HG03175 (cell line): ENCODE measurements around the gene CFAP74.

ENCODE experiments used
- ATAC-seq: cut with Tn5 transposase; IDR thresholded peaks from one replicate; pipeline ENCODE4 v1.9.1; 2021; ENCODE audit warnings: mild to moderate bottlenecking, moderate library complexity; ENCODE audit not compliant: unreplicated experiment

The CFAP74 gene

DNA sequence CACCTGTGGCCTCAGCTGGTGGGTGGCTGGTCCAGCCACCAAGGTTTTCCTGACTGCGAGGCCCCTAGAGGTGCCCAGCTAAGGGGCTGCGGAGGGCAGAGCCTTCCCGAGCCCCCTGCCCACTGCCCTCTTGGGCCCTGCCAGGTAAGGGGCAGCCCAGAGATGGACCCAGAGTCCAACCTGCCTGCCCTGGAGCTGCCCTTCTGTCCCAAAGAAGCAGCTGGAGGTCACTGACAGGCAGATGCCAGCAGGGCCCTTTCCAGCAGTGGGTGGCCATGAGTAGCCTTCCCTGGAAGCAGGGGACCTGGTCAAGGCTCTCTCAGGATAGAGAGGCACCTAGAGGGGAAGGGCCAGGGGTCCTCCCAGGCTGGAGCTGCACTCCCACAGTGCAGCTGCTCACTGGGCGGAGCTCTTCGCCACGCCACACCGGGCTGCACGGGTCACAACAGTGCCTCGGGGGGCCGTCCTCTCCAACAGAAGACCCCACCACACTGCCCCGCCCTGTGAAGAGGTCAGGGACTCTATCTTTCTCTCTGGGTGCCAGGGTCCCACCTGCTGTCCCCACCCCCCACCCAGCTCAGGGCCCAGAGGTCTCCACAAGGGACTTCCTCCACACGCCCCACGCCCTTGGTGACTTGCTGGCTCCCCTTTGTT lies 101.8 kb downstream of the CFAP74 start:
- ATAC-seq, result no peak

DNA sequence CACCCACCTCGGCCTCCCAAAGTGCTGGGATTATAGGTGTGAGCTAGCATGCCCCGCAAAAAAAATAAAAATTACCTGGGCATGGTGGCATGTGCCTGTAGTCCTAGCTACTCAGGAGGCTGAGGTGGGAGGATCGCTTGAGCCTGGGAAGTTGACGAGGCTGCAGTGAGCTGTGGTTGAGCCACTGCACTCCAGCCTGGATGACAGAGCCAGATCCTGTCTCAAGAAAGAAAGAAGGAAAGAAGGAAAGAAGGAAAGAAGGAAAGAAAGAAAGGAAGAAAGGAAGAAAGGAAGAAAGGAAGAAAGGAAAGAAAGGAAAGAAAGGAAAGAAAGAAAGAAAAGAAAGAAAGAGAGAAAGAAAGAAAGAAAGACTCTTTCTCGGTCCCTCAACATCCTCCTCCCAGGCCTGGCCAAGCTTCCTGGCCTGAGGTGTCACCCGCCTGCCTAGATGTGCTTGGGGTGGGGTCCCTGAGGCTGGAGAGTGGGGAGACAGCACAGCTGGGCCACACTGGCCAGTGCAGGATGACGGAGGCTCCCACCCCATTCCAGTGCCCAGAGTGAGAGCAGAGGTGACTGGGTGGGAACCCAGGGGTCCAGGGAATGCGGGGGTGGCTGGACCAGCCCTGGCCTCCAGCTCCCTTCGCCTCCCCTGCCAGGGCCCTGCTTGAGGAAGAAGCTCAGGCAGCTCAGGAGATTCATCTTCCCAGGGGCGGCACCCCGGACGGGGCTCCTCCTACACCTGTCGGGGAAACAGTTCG lies 102.5 kb downstream of the CFAP74 start:
- no peak for ATAC-seq

DNA sequence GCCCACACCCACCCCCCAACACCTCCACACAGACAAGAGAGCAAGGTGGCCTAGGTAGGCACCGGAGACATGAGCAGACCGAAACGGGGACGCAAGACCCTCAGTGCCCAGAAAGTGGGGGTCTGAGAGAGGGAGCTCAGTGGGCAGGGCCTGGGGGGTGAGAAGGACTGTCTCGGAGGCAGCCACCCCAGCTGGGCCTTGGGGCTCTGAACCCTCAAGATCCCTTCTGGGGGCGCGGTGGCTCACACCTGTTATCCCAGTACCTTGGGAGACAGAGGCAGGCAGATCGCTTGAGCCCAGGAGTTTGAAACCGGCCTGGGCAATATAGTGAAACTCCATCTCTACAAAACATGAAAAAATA lies 103.6 kb downstream of the CFAP74 start:
- ATAC-seq, result no peak

DNA sequence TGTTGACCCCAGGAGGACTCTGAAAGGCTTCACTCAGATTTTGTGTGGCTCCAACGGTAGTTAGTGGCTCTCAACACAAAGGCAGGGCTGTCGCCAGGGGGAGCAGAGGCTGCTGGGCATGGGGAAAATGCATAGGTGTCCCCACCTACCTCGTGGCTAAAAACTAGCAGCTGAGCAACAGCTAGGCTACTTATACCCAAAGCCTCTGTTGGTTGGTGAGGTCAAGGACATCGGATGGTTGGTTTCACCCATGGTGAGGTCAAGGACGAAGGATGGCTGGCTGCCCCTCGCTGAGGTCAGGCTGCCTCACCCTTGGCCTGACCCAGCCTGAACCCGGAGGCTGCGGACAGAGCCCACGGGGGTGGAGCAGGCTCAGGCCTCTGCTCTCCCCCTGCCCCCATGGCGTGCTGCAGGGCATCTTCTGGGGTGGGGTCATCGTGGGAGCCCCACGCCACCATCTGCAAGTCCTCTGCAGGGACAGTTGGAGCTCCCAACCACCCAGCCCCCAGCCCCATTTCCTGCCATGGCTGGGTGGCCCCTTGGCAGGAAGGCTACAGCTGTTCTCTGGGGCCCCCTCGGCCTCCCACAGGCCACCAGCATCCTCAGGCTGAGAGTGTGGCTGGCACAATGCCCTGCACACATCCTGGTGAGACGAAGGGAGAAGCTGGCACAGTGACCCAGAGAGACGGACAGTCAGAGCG lies 104.2 kb downstream of the CFAP74 start:
- no peak for ATAC-seq

DNA sequence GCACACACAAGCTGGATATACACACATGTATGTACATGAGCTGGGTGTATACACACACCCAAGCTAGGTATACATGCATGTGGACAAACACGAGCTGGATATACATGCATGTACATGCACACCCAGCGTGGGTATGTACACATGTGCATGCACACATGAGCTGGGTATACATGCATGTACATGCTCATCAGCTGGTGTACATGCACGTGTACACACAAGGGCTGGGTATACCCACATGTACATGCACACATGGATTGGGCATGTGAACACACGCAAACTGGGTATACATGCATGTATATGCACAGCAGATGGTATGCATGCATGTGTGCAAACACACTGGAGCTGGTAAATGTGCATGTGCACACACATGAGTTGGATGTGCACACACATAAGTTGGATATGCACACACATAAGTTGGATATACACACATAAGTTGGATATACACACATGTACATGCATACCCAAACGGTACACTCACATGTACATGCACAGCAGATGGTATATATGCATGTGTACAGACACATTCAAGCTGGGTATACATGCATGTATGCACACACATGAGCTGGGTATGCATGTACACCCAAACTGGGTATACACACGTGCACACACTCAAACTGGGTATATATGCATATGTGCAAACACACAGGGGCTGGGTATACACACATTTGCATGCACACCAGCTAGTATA lies 105.2 kb downstream of the CFAP74 start:
- no peak for ATAC-seq

DNA sequence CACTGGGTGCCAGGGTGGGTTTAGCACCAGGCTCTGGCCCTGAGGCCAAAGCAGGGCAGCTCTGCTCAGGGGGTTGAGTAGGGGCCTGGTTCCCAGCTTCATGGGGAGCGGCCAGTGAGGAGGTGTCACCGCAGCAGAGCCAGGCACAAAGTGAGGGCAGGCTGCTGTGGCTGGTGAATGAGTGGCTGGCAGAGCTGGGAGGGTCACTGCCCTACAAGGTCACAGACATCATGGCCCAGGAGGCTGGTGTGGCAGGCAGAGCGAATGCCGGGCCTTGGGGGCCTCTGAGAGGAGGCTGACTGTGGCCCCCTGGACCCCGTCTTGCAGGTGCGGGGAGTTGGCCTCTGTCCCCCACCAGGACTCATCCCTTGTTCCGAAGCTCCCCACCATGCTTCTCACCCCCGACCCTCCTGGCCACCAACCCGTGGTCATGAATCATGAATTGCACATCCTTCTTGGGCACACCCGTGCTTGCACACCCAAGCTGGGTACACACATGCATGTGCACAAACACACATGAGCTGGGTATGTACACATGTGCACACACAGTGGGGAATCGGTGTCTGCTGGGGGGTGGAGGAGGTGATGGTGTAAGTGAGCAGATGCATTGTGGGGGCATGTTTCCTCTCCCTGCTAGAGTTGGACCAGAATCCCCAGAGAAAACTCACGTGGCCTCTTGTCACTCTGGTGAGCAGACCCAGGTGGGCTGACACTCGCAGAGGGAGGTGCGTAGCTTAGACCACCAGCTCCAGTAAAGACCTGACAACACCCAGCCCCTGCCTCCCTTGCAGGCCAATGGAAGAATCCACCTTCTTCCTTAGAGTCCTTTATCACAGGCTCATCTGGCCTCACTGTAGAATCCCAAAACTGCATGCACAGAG lies 107.9 kb downstream of the CFAP74 start:
- ATAC-seq, result no peak

DNA sequence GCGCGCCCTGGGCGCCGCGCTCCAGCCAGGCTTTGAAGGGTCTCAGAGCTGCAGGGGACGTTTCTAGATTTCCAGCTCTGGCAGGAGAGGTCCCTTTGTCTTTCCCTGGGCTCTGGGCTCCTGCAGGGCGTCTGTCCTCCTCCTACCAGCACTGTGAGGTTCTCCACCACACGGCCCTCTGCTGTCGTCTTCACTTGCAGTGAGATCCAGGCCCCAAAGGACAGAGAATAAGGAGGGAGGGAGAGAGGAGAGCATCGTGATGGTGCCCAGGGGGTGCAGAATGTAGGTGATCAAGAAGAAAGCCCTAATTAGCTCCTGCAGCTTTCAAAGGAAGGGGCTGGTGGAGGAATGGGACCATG lies 108.5 kb downstream of the CFAP74 start:
- ATAC-seq, result no peak

DNA sequence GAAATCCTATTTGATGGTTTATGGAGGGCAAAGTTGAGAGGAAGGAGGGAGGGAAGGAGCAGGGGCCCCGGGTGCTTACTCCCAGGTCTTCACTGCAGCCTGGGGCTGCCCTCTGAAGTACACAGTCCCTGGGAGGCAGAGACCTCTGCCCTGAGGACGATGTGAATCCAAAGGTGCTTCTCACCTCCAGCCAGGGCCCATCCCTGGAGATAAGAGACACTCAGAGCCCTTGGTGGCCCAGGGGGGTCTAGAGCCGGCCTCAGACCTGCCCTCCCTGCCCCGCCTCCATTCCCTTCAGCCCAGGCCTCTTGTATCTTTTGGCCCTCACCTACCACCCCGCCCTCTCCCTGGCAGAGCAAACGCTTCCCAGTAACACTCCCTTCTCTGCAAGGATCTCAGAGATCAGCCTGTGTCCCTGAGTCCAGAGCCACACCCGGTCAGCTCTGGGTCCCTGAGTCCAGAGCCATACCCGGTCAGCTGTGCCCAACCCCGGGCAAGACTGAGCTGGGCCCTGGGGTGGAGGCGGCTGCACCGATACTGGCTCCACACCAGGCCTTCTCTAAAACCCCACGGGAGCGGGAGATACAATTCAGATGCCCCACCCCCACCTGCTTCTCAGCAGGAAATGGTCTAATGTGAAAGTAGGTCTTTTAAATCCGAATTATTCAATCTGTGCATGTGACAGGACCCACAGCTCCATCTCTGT lies 109.1 kb downstream of the CFAP74 start:
- no peak for ATAC-seq

DNA sequence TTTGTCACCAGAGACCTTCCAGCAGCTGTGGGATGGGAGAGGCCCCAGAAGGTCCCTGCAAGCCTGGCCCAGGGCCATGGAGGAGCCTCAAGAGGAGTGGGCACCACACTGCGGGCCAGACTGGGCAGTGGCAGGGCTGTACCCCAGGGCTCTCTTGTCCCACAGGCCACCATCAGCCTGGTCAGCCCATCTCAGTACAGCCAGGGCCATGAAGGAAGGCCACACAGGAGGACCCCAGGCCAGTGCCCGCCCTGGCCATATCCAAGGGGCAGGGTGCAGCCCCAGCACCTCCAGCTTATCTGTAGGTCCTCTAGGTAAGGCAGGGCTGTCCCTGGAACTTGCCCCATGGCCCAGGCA lies 109.6 kb downstream of the CFAP74 start:
- no peak for ATAC-seq

DNA sequence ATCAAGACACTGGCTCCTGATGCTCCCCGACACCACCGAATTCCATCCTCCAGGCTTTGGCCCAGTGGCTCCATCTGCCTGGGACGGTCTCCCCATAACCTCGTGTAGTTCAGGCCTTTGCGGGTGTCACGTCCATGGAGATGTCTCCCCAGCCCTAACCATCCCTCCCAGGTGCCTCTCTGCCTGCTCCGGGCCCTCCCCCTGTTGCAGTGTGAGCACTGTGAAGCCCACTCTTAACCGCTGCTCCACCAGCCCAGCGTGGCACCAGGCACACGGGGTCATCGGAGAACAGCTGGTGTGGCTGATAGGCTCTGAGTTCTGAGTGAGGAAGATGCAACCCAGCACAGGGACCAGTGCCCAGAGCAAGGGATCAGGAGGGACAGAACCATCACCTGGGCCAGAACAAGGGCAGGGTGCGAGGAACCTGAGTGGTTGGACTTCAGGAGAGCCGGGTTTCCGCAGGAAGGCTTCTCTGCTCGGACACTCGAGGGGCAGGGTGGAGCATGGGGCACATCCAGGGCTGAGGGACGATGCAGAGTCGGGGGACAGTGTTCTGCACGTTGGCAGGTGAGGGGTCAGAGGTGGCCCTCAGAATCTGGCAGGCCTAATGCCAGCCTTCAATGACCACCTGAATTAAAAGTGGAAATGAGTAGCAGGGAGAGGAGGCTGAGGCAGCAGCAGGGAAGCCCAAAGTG lies 110.1 kb downstream of the CFAP74 start:
- ATAC-seq, result no peak

DNA sequence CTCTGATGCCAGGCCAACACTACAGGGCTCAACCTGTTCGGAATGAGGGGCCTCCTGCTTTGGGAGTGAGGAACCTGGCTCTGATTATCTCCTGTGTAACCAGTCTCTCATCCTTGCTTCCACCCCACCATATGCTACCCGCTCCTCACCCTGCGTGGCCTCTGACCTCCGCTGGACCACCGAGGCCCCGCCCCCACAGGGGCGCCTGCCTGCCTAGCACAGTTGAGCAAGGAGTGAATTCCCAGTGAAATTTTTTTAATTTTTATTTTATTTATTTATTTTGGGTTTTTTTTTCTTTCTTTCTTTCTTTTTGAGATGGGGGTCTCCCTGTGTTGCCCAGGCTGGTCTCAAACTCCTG lies 110.8 kb downstream of the CFAP74 start:
- ATAC-seq, result no peak

DNA sequence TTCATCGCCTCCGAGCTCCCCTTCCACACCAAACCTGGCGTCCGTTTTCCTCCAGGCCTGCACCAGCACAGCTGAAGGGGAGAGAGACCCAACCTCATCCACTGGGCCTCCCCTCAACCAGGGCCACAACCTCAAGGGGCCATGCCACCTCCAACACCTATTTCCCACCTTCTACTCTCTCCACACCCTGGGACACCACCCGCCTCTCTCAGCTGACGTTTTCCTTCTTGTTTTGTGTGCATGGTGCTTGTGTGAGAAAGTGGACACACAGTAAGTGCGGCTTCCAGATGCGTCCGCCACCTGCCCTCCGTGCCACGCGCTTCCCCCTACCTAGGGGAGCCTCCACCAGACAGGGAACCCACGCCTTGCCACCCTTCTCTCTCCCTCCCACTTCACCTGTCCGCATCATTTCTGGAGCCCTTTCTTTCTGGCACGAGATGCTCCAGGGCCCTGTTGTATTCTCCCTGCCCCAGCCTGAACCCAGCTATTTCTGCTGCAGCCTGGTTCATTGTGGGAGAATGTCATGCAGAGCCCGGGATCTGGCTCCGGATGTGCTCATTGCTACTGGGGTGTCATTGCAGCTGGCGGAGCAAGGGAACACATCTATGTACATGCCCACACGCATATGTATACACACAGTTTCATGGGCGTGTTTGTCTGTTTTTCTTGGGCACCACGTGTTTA lies 111.4 kb downstream of the CFAP74 start:
- ATAC-seq, result no peak

DNA sequence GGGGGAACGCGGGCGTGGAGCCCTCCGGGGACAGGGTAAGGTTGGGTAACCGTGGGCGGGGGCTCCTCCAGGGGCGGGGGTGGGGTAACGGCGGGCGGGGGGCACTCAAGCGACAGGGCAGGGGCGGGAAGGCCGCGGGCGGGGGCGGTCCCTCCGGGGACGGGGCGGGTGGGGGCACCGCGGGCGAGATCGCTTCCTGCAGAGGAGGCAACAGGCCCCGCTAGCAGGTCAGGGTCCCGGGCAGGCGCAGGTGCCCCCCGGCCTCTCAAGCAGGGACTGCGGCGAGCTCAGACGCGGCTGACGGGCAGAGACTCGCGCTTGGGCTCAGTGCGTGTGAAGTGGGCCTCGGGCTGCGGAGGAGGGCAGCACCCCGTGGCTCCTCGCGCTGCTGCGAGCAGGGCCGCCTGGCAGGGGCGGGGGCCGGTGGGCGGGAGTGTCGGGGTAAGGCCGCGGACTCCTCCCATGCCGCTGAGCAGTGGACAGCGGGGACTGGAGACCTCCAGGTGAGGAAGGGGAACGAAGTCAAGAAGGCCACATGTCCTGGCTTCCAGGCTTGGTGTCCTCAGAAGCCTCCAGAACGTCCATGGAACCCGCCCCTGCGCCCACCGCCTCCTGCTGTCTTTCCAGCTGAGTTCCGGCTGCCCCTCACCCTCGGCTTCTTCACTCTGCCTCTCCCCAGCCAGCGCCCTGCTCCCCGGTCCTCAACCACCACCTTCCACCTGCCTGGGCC lies 112.1 kb downstream of the CFAP74 start:
- no peak for ATAC-seq

DNA sequence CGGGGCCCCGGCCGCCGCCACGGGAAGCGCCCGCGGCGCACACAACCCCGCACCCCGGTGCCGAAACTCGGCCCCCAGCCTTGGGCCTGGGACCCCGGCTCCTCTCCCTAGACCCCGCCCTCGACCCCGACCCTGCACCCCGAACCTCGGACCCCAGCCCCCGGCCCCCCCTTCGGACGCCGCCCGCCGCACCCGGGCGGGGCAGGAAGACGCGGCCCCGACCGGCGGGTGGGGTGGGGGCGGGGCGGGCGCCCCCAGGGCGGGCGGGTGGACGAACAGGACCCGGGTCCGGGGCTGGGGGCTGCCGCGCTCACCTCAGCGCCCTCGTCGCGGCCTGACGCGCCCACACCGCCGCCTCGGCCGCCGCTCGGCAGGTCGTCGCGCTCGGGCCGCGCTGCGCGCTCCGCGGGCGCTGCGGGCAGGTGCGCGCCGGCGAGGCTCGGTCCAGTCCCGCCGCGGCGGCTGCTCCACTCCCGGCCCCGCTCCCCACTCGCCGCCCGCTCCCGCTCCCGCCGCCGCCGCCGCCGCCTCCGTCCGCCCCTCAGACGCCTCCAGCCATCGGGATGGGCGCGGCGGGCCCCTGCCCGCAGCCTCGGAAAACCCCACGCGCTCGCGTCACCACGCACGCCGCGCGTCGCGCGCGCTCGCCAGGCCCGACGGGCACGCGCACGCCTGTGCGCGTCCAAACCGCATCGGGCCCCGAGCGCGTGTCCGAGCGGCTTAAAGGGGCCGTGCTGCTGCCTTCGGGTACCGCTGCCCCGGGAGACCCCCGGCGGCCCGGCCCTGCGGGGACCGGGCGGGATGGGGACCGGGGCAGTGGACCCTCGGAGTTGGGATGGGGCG lies 112.9 kb downstream of the CFAP74 start, which contains the start of gene GNB1:
Gene GNB1, minus strand, starts transcription at position 582 of the 843 bp plus-strand sequence. CDS start 65,634 bp downstream, outside the sequence.
- ATAC-seq, result peak; percentile 70

DNA sequence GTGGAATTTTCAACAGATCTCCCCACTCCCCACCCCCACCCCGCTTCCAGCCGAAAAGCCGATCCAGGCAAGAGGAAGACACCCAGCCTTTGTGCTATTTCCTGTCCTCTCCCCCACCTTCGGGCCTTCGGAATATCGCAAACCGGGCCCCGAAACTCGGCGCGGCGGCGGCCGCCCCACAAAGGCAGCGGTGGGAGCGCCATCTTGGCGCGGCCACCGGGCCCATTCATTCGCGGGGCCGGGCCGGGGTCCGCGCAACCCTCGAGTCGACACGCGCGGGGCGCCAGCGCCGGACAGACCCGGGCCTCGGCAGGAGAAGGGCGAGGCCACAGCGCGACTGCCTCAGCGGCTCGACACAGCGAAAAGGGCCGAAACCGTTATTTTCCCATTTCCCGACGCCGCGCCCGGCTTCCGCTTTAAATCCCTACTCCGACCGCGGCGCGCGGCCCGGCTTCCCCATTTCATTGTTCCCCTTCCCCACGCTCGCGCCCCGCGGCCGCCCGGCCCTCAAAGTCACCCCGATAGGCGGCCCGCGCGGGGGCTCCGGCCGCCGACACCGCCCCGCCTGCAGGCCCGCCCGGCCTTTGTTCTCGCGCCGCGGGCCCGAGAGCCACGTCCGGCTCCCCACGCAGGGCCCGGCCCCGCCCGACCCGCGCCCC lies 113.6 kb downstream of the CFAP74 start:
- ATAC-seq, result peak; percentile 30

DNA sequence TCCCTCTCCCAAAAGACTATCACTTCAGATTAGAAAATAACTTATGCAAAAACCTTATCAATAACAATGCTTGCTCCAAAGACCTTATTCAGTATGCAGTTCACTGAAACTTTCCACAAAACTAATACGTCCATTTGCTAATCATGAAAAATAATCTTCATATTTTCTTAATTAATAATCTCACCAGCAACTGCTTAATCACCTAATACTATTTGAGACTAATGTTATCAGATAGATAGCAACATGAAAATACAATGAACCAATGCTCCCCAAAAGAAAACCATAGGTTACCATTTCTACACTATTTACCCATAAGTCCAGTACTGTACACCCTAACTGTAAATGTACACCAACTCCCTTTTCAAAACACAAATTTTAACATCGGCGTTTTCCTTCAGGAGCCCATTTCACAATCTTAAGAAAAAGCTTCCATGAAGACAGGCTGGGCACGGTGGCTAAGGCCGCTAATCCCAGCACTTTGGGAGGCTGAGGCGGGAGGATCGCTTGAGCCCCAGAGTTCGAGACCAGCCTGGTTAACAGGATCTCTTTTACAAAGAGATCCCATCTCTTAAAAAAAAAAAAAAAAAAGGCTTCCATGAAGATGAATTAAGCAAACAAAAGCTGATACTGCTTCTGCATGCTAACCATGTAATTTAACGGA lies 114.4 kb downstream of the CFAP74 start:
- no peak for ATAC-seq
